ENCODE measurements around the gene USP11. TPM values are rescaled to one million over a fixed set of nuclear protein-coding genes. Genes with fewer than 3 reads are reported as not detected.
A peak's percentile ranks its signal among the peaks of the same experiment; 100 is the strongest.

The USP11 gene
- total RNA-seq, 2 experiments from 2014 or later = 57.1 to 62.0 TPM

- Mint-ChIP-seq H3K9me3 (no peaks in the 10 kb centered on the region), H3K4me1 (ENCODE audit: low read depth) (peaks cover 26% of the 10 kb centered on the region), H3K27me3 (no peaks in the 10 kb centered on the region), H3K36me3 (ENCODE audit: low read depth) (peaks cover 15% of the 10 kb centered on the region), H3K4me3 (peak overlapping the region; percentile 89), H3K27ac (peak overlapping the region; percentile 97)
- DNase-seq (no peak), ATAC-seq (no peak)
- CTCF ChIA-PET = no interaction called here
- intact Hi-C loops (cut with micrococcal nuclease) = no loop called here
- TF ChIP-seq CTCF (IDR thresholded peaks at IDR 0.05) = no peak
- POLR2A ChIA-PET = no interaction called here
These were observed 1.8 kb downstream of the USP11 start for GRCh38 chrX:47234583-47234982.

GRCh38 chrX:47235691-47236103 is 2.9 kb downstream of the USP11 start:
- peak overlapping the region; percentile 77 for H3K27ac Mint-ChIP-seq
- ChIA-PET POLR2A (no interaction called here), CTCF (interaction anchor here (1.3 kb wide), 1 partner anchor 17 kb away, joined by 3 read pairs; the partner anchor contains the start of gene CDK16)
- no peak for DNase-seq
- no peak for ATAC-seq
- intact Hi-C loops (cut with micrococcal nuclease) = no loop called here
- no peaks in the 10 kb centered on the region for H3K27me3 Mint-ChIP-seq
- peaks cover 26% of the 10 kb centered on the region for H3K4me1 Mint-ChIP-seq (ENCODE audit: low read depth)
- peak overlapping the region; percentile 62 for H3K4me3 Mint-ChIP-seq
- TF ChIP-seq CTCF (IDR thresholded peaks at IDR 0.05) = no peak
- no peaks in the 10 kb centered on the region for H3K9me3 Mint-ChIP-seq
- H3K36me3 Mint-ChIP-seq (ENCODE audit: low read depth) = peaks cover 16% of the 10 kb centered on the region

DNA sequence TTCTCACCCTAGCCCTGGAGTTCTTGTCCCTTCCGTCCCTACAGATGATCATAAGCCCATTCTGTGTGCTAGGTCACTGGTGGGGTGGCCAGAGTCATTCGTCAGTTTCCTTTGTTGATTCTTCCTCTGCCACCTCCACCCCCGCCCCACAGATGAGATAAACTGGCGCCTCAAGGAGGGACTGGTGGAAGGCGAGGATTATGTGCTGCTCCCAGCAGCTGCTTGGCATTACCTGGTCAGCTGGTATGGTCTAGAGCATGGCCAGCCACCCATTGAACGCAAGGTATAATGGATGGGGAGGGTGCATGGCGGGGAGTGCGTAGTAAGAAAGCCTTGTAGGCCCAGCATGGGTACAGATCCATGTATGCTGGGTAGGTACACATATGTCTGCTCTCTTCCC is 6.4 kb downstream of the USP11 start:
- POLR2A ChIA-PET = no interaction called here
- Mint-ChIP-seq H3K4me3 (no peak overlapping the region), H3K36me3 (ENCODE audit: low read depth) (peaks cover 23% of the 10 kb centered on the region), H3K27ac (no peak overlapping the region), H3K4me1 (ENCODE audit: low read depth) (peaks cover 24% of the 10 kb centered on the region), H3K9me3 (no peaks in the 10 kb centered on the region), H3K27me3 (no peaks in the 10 kb centered on the region)
- CTCF ChIA-PET = interaction anchor here (1.1 kb wide), 1 partner anchor 285 kb away, joined by 3 read pairs; no protein-coding TSS in a partner anchor
- ATAC-seq (no peak), DNase-seq (no peak)
- intact Hi-C loops (cut with micrococcal nuclease) = no loop called here
- no peak for TF ChIP-seq CTCF (IDR thresholded peaks at IDR 0.05)

DNA sequence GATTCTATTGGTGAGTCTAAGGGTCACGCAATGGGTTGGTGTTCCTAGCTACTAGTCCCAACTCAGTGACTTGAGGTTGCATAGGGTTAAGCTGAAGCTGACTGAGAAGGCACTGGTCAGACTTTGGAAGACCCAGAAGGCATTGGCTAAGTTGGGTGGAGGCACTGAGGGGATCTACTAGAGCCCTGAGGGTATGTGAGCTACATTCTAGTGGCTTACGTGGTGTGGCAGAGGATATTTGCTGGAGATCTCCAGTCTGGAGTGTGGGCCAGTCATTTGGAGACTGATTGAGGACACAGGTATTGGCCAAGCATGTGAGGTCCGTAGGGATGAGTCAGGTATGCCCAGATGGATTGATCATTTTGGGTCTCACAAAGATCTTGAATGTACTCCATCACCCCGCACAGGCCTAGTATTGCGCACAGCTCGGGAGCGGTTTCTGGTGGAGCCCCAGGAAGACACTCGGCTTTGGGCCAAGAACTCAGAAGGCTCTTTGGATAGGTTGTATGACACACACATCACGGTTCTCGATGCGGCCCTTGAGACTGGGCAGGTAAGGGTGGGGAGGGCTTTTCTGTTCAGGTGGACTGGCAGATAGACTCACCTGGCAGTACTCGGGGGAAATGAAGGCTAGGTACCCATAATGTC is 7.2 kb downstream of the USP11 start:
- H3K9me3 Mint-ChIP-seq = no peaks in the 10 kb centered on the region
- ATAC-seq = no peak
- no peak for TF ChIP-seq CTCF (IDR thresholded peaks at IDR 0.05)
- DNase-seq = no peak
- no peaks in the 10 kb centered on the region for H3K27me3 Mint-ChIP-seq
- intact Hi-C loops (cut with micrococcal nuclease) = no loop called here
- H3K4me3 Mint-ChIP-seq = no peak overlapping the region
- no peak overlapping the region for H3K27ac Mint-ChIP-seq
- H3K4me1 Mint-ChIP-seq (ENCODE audit: low read depth) = peaks cover 22% of the 10 kb centered on the region
- ChIA-PET POLR2A (no interaction called here), CTCF (interaction anchor here (1.1 kb wide), 1 partner anchor 284 kb away, joined by 3 read pairs; no protein-coding TSS in a partner anchor)
- H3K36me3 Mint-ChIP-seq (ENCODE audit: low read depth) = peaks cover 23% of the 10 kb centered on the region

DNA sequence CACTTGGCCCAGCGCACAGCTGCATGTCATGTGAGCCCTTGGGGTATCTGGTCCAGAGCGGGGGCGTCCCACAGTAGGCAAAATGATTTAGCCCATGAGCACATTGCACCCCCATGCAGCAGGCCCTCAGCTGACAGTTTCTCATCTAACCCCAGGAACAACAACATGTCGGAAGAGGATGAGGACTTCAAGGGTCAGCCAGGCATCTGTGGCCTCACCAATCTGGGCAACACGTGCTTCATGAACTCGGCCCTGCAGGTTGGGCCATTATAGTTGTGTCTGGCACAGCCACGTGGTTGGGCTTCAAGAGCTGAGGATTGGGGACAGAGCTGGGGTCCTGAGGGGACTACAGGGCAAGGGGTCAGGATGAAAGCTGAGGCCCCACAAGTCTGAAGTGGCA is 7.8 kb downstream of the USP11 start:
- H3K36me3 Mint-ChIP-seq (ENCODE audit: low read depth) = peaks cover 18% of the 10 kb centered on the region
- H3K27ac Mint-ChIP-seq = no peak overlapping the region
- H3K4me3 Mint-ChIP-seq = no peak overlapping the region
- no peak for TF ChIP-seq CTCF (IDR thresholded peaks at IDR 0.05)
- H3K27me3 Mint-ChIP-seq = no peaks in the 10 kb centered on the region
- ChIA-PET POLR2A (no interaction called here), CTCF (no interaction called here)
- intact Hi-C loops (cut with micrococcal nuclease) = no loop called here
- H3K4me1 Mint-ChIP-seq (ENCODE audit: low read depth) = peaks cover 16% of the 10 kb centered on the region
- DNase-seq = no peak
- H3K9me3 Mint-ChIP-seq = no peaks in the 10 kb centered on the region
- ATAC-seq = no peak
